Dendritic cell treated with granulocyte-macrophage colony-stimulating factor and Interleukin-4, amounts not matched to agents 40 ng/mL and 50 ng/mL, for 4 days (primary cell): ENCODE measurements around the gene EML1.

Experiments used
- H3K27ac Mint-ChIP-seq: one replicate; pipeline ENCODE4 v1.8.0; 2022; ENCODE audit warnings: mild to moderate bottlenecking, mixed read lengths
- H3K27me3 Mint-ChIP-seq: one replicate; pipeline ENCODE4 v1.8.0; 2022; ENCODE audit warnings: mild to moderate bottlenecking, mixed read lengths
- H3K36me3 Mint-ChIP-seq: one replicate; pipeline ENCODE4 v1.8.0; 2022; ENCODE audit warnings: low read depth, mixed read lengths
- H3K4me1 Mint-ChIP-seq: one replicate; pipeline ENCODE4 v1.8.0; 2022; ENCODE audit warnings: low read depth, mixed read lengths
- H3K4me3 Mint-ChIP-seq: one replicate; pipeline ENCODE4 v1.8.0; 2022; ENCODE audit warnings: mild to moderate bottlenecking, moderate library complexity, mixed read lengths
- H3K9me3 Mint-ChIP-seq: one replicate; pipeline ENCODE4 v1.8.0; 2022; ENCODE audit warnings: mixed read lengths
- intact Hi-C: fragments of 100-400 bp; cut with micrococcal nuclease; formaldehyde crosslinking; loops from one replicate; pipeline ENCODE4 v1.15.0; 2022

The EML1 gene

GRCh38 chr14:99793213-99794150 is at the start of gene EML1:
EML1 (plus strand) TSS chr14:99793413; CDS start chr14:99793477, 64 bp downstream.
- no peaks in the 10 kb centered on the region for H3K36me3 Mint-ChIP-seq
- no peaks in the 10 kb centered on the region for H3K9me3 Mint-ChIP-seq
- peaks cover 74% of the 10 kb centered on the region for H3K27me3 Mint-ChIP-seq
- intact Hi-C loops, result no loop called here
- H3K27ac Mint-ChIP-seq, result no peak within 1 kb of the TSS
- H3K4me3 Mint-ChIP-seq, result peak within 1 kb of the TSS; percentile 17
- H3K4me1 Mint-ChIP-seq, result no peaks in the 10 kb centered on the region

DNA sequence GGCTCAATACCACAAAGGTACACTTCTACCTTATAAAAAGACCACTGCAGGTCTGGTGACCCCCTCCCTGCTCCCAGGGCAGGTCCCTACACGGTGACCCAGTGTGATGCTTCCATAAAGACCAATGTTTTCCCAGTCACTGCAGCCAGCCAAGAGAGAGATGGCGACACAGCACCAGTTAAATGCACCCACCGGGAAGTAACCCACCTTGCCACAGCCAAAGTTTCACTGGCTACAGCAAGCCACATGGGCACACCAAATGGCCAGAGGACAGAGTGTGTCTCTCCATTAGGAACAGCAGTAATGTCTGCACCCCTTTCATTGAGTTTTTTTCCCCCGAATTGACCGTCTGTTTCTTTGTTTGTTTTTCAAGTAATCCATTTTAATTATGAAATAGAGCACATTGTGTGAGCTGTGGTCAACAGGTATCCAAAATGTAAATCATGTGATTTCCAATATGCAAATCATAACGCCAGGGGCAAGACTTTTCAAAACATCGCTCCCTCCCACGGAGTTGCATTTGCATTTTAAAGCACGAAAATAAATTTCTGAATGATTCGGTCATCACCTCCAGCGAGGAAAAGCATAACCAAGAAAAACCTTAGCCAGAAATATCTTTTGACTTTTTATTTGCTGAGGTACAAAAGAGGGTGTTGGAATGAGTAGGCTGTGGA is 48.9 kb upstream of the EML1 start:
- Mint-ChIP-seq H3K4me1 (no peaks in the 10 kb centered on the region), H3K27me3 (peaks cover 42% of the 10 kb centered on the region), H3K9me3 (no peaks in the 10 kb centered on the region), H3K27ac (no peak overlapping the region), H3K4me3 (no peak overlapping the region), H3K36me3 (no peaks in the 10 kb centered on the region)
- intact Hi-C loops, result no loop called here

GRCh38 chr14:99744873-99745224 is 48.4 kb upstream of the EML1 start:
- Mint-ChIP-seq H3K4me1 (no peaks in the 10 kb centered on the region), H3K27me3 (peaks cover 38% of the 10 kb centered on the region), H3K4me3 (no peak overlapping the region), H3K36me3 (no peaks in the 10 kb centered on the region), H3K27ac (no peak overlapping the region), H3K9me3 (no peaks in the 10 kb centered on the region)
- intact Hi-C loops, result no loop called here

DNA sequence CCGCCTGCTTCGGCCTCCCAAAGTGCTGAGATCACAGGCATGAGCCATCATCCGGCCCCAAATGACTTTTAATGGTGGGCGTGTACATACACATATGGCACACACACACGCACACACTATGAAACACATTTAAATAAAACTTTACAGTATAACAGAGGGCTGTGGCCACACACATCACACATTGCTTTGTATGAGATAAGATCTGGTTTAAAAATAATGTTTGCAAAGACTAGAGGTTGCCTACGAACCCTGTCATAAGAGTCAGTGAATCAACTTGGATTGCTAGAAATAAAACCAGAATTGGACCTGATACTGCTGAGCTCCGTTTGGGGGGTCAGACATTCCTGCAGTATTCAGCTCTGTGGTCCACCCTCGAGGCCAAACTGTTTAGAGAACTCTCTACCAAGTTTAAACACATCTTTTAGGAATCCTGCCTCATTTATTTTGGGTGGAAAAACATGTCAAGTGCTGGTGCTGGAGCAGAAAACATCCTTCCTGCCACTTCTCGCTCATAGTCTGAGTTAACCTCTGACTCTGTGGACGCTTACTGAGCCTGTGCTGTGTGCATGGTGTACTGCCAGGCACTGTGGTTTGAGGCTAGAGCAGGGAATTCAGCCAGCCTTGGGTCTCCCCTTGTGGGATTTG is 47.8 kb upstream of the EML1 start:
- H3K27ac Mint-ChIP-seq, result no peak overlapping the region
- no peaks in the 10 kb centered on the region for H3K4me1 Mint-ChIP-seq
- no peak overlapping the region for H3K4me3 Mint-ChIP-seq
- H3K27me3 Mint-ChIP-seq, result peaks cover 38% of the 10 kb centered on the region
- no peaks in the 10 kb centered on the region for H3K36me3 Mint-ChIP-seq
- intact Hi-C loops, result no loop called here
- H3K9me3 Mint-ChIP-seq, result no peaks in the 10 kb centered on the region

- Mint-ChIP-seq H3K9me3 (no peaks in the 10 kb centered on the region), H3K4me3 (no peak overlapping the region), H3K27ac (no peak overlapping the region), H3K36me3 (no peaks in the 10 kb centered on the region), H3K27me3 (peaks cover 37% of the 10 kb centered on the region), H3K4me1 (no peaks in the 10 kb centered on the region)
- intact Hi-C loops, result no loop called here
Measured at GRCh38 chr14:99747167-99747566, 46.0 kb upstream of the EML1 start.

GRCh38 chr14:99747582-99748330 is 45.5 kb upstream of the EML1 start:
- Mint-ChIP-seq H3K4me1 (no peaks in the 10 kb centered on the region), H3K27me3 (peaks cover 42% of the 10 kb centered on the region), H3K36me3 (no peaks in the 10 kb centered on the region), H3K27ac (no peak overlapping the region), H3K4me3 (no peak overlapping the region), H3K9me3 (no peaks in the 10 kb centered on the region)
- intact Hi-C loops, result no loop called here

GRCh38 chr14:99748529-99748928 is 44.7 kb upstream of the EML1 start:
- no peaks in the 10 kb centered on the region for H3K4me1 Mint-ChIP-seq
- peaks cover 48% of the 10 kb centered on the region for H3K27me3 Mint-ChIP-seq
- H3K4me3 Mint-ChIP-seq, result no peak overlapping the region
- no peaks in the 10 kb centered on the region for H3K36me3 Mint-ChIP-seq
- no peaks in the 10 kb centered on the region for H3K9me3 Mint-ChIP-seq
- intact Hi-C loops, result no loop called here
- no peak overlapping the region for H3K27ac Mint-ChIP-seq

GRCh38 chr14:99749142-99749541 is 44.1 kb upstream of the EML1 start:
- Mint-ChIP-seq H3K4me3 (no peak overlapping the region), H3K4me1 (no peaks in the 10 kb centered on the region), H3K27ac (no peak overlapping the region), H3K9me3 (no peaks in the 10 kb centered on the region), H3K27me3 (peaks cover 53% of the 10 kb centered on the region), H3K36me3 (no peaks in the 10 kb centered on the region)
- intact Hi-C loops, result no loop called here

GRCh38 chr14:99749763-99750715 is 43.2 kb upstream of the EML1 start:
- Mint-ChIP-seq H3K27me3 (peaks cover 61% of the 10 kb centered on the region), H3K9me3 (no peaks in the 10 kb centered on the region), H3K27ac (no peak overlapping the region), H3K4me3 (no peak overlapping the region), H3K4me1 (no peaks in the 10 kb centered on the region), H3K36me3 (no peaks in the 10 kb centered on the region)
- intact Hi-C loops, result no loop called here

DNA sequence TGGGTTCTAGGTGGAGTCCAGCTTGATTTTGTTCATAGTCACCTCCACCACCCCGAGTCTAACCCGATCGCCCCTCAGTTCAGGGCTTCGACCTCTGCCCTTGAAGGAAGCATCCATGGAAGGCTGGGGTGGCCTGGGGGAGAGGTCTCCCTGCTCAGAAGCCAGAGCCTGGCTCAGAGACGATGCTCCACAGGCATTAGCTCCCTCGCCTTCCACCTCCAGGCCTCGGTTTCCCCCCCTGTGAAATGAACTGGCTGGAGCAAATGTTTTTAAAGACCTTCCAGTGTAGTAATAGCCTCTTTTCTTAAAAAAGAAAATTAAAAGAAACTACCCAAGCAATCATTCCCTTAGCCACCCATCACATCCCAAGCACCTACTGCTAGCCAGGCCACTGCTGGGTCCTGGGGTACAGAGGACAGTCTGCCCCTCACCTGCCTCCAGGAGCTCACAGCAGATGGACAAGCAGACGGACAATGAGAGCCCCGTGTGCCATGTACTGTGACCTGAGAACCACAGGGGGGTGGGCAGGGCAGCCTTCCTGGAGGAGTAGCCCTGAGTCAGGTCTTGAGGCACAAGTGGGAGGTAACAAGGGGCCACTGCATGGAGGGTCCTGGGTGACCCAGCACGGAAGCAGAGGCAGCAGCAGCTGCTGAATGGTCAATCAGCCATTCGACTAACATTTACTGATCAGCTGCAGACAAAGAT is 42.3 kb upstream of the EML1 start:
- no peaks in the 10 kb centered on the region for H3K4me1 Mint-ChIP-seq
- H3K27me3 Mint-ChIP-seq, result peaks cover 57% of the 10 kb centered on the region
- no peak overlapping the region for H3K27ac Mint-ChIP-seq
- H3K9me3 Mint-ChIP-seq, result no peaks in the 10 kb centered on the region
- H3K4me3 Mint-ChIP-seq, result no peak overlapping the region
- no peaks in the 10 kb centered on the region for H3K36me3 Mint-ChIP-seq
- intact Hi-C loops, result no loop called here

DNA sequence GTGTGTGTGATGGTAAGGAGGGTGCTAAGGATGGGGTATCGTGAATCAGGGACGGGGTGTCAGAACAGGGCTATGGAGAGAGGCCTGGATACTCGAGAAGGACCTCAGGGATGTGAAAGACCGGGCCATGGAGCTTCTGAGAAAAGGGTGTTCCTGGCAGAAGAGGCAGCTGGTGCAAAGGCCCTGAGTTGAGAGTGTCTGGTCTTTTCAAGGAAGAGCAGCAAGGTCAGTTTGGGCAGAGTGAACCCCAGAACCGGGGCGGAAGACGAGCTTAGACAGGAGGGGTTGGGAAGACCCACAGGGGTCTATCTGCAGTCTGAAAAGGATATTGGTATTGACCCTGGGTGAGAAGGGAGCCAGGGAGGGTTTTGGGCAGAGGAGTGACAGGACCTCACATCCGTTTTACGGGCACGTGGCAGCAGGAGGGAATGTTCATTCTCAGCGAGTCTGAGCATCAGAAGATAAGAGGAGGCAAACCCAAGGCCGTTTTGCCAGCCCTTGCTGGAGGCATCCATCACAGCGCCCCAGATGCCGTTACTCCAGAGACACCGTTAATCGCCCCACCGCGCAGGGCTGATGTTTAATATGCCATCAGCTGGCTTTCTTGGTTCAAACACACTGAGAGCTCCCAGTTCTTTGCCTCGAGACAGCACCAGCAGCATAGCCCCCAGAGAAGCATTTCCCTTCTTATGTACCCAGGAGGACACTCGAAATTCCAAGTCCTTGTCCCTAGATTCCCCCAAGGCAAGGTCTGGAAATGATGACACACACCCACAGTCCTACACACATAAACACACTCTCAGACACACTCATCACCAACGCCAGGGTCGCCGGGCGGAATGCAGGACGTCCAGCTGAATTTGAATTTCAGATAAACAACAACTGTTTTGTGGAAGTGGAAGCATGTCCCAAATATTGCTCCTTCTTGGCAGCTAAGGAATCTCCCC is 41.4 kb upstream of the EML1 start:
- Mint-ChIP-seq H3K27me3 (peaks cover 49% of the 10 kb centered on the region), H3K4me3 (no peak overlapping the region), H3K27ac (no peak overlapping the region), H3K4me1 (no peaks in the 10 kb centered on the region), H3K36me3 (no peaks in the 10 kb centered on the region), H3K9me3 (no peaks in the 10 kb centered on the region)
- intact Hi-C loops, result no loop called here
